HG03571 (cell line): ENCODE measurements around the gene ZCCHC7.
"Not testable (repeated sequence)": the region's sequence is repeated elsewhere in the genome, so short reads cannot be mapped to it uniquely, and the experiment has no call there.

Experiments
- ATAC-seq: cut with Tn5 transposase; IDR thresholded peaks from one replicate; pipeline ENCODE4 v1.9.1; 2021; ENCODE audit not compliant: unreplicated experiment

The ZCCHC7 gene

DNA sequence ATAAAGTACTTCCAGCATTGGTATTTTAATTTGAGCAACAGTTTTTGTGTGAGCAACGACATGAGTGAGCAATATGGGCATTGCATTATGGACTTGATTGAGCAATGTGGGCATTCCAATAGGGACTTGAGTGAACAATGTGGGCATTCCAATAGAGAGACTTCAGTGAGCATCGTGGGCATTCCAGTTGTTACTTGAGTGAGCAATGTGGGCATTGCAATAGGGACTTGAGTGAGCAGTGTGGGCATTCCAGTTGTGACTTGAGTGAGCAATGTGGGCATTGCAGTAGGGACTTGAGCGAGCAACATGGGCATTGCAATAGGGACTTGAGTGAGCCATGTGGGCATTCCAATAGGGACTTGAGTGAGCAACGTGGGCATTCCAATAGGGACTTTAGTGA, 52.2 kb downstream of the ZCCHC7 start:
- no peak for ATAC-seq

- ATAC-seq, result no peak
Observed at GRCh38 chr9:37174247-37174646, 53.9 kb downstream of the ZCCHC7 start.

- no peak for ATAC-seq
Observed at GRCh38 chr9:37178742-37179141, 58.4 kb downstream of the ZCCHC7 start.

DNA sequence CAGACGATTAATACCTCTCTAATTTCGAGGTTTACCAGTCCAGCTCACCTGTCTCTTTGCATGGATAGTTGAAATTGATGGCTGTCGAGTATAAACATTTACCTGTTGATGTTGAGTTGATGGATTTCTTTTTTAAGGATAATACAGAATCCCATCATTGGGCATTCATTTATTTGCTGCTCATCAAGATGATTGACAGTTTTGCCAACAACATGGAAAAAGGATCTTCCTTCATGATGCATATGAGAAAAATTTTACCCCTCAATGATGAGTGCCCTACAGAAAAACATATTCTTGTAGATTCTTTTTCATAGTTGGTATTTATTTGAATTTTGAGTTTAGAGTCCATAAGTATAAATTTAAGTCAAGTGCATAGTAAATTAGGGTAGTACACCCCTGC, 59.2 kb downstream of the ZCCHC7 start:
- ATAC-seq, result no peak

- no peak for ATAC-seq
Observed at GRCh38 chr9:37180138-37180537, 59.8 kb downstream of the ZCCHC7 start.

DNA sequence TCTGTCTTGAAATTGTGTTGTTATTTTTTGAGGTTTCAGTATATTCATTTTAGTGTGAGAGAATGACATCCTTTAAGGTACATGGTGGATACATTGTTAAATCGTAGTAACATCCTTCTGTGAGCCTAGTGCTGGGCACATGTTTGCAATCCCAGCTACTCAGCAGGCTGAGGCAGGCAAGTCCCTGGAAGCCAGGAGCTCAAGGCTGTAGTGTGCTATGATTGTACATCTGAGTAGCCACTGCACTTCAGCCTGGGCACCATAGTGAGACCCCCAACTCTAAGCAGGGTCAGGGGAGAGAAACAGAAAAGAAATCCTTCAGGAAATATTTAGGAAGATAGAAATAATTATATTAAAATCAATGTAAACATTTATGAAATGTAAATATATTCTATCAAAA, 62.3 kb downstream of the ZCCHC7 start:
- ATAC-seq, result no peak

GRCh38 chr9:37184905-37185867, 64.8 kb downstream of the ZCCHC7 start:
- ATAC-seq, result no peak

DNA sequence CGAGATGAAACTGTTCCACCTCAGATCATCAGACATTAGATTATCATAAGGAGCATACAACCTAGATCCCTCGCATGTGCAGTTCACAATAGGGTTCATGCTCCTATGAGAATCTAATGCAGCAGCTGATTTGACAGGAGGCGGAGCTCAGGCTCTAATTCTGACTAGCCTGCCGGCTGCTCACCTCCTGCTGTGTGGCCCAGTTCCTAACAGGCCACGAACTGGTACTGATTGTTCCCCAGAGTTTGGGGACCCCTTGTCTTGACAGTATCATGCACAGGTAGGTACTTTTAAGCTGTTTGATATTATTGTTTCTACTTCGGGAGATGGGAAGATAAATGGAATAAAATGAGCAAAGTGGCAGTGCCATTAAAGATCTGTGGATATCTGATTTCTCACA, 66.9 kb downstream of the ZCCHC7 start:
- peak; percentile 43 for ATAC-seq

DNA sequence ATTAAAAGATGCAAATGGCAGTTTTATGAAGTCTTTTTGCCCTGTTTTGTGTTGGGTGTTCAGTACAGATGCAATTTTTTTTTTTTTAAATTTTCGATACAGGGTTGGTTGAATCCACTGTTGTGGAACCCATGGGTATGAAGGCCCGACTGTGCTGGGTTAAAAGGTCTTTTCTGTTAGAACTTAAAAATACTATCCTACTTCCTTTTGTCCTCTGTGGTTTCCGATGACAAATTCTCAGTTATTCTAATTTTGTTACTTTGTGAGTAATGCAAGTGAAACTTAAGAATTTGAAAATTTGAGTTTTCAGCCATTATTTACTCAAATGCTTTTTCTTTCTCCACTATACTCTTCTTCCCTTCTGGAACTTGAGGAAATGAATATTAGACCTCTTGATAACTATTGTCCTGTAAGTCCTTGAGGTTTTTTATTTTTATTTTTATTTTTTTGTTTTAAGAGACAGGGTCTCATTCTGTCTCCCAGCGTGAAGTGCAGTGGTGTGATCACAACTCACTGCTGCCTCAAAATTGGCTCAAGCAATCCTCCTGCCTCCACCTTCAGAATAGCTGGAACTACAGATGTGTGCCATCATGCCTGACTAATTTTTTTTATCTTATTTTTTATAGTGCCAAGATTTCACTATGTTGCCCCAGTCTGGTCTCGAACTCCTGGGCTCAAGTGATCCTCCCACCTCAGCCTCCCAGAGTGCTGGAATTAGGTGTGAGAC, 67.5 kb downstream of the ZCCHC7 start:
- peak; percentile 70 for ATAC-seq

DNA sequence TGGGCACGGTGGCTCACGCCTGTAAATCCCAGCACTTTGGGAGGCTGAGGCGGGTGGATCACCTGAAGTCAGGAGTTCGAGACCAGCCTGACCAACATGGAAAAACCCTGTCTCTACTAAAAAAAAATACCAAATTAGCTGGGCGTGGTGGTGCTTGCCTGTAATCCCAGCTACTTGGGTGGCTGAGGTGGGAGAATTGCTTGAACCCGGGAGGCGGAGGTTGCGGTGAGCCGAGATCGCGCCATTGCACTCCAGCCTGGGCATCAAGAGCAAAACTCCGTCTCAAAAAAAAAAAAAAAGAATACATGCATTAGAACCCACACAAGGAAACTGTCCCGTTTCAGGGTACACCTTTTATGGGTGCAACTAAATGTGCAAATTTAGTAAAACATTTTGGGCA, 70.4 kb downstream of the ZCCHC7 start:
- not testable (repeated sequence) for ATAC-seq

- no peak for ATAC-seq
Observed at GRCh38 chr9:37191403-37192089, 71.2 kb downstream of the ZCCHC7 start.

DNA sequence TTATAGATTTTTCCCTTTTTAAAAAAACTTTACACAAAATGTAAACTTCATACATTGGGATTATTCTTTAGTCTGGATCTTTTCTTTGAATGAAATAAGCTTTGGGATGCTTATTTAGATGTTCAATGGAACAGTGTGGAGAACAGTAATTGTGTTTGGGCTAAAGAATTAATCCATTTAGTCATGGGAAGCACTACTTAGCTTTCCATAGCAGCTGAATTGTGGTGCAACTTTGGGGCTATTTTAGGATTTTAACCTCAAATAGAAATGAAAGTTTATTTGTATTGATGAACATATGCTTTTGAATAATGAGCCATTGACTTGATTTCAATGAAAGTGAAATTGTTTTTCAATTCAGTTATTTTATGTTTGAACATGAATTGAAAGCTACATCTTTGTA, 72.4 kb downstream of the ZCCHC7 start:
- no peak for ATAC-seq

DNA sequence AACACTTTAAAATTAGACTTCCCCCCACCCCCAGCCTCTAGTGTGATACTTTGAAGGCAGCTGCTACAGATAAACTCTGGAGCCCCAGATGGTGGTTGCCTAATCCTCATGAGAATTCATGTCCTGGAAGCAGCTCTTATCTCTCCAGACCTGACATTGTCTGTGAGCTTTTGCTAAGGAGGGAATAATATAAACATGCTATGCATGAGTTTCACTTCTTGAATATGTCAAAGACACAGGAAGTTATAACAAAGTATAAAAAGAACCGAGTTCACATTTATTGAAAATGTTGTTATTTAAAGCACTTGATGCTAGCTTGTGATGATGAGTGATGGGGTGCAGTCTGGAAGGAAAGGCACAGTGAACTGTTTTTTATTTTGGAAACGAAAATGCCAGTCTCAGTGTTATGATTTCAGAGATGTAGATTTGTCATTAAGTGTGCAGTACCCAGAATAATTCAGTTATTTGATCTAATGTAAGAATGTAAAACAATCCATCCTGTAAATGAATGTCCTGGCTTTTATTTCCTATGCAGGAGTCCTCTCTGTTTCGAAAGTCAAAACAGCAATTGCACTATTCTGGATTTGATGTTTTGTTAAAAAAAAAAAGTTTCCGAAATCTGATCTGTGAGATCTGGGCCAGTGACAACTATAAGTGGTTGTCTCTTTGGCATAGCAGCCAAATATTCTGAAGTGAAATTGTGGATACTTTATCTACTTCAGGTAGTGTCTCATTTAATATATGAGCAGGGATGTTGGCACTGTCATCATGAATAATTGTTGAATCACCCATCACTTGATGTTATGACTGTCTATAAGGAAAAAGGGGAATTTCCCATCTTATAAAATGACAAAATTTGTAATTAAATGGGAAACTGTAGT, 77.0 kb downstream of the ZCCHC7 start:
- peak; percentile 55 for ATAC-seq

- ATAC-seq, result no peak
Observed at GRCh38 chr9:37198039-37198729, 77.8 kb downstream of the ZCCHC7 start.

GRCh38 chr9:37198831-37199230, 78.5 kb downstream of the ZCCHC7 start:
- ATAC-seq, result no peak

DNA sequence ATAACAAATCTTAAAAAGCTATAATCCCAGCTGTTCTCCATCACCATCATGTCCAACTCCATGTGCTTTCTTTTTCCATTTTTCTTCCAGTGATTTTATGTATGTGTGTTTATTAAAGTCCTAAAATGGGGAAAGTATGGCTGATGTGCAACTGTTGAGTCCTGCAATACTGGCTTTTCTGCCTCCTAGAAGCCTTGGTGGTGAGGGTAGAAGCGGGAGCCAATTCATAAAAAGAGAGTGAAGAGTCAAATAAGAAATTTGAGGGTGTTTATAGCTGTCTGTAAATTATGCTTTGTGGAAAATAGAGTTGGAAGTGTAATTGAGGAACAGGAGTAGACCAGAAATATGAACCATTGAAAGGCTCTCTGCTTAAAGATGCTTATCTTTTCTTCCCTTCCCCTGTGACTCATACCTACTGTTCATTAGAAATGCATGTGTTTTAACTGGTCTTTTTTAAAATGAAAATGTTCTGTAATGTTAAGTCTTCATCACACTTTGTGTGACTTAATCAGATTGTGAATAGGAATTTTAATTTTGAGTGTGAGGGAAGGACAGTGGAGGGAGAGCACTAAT, 80.1 kb downstream of the ZCCHC7 start:
- no peak for ATAC-seq

GRCh38 chr9:37201581-37201980, 81.2 kb downstream of the ZCCHC7 start:
- ATAC-seq, result no peak

DNA sequence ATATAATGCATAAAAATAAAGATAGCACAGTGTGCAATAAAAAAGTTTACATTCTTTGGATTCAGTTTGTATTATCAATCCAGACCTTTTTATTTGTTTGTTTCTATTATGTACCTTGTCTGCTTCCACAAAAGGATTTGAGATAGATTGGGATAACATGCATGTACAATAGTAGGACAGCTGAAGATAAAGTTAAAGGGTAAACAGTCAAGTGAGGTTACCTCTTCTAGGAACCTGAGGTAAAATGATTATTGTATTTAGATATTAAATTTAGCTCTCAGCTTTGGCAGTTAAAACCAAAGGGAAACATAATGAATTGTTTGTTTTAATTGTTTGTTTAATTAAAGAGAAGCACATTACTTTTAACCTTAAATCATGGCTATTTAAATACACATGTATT, 81.7 kb downstream of the ZCCHC7 start:
- no peak for ATAC-seq

DNA sequence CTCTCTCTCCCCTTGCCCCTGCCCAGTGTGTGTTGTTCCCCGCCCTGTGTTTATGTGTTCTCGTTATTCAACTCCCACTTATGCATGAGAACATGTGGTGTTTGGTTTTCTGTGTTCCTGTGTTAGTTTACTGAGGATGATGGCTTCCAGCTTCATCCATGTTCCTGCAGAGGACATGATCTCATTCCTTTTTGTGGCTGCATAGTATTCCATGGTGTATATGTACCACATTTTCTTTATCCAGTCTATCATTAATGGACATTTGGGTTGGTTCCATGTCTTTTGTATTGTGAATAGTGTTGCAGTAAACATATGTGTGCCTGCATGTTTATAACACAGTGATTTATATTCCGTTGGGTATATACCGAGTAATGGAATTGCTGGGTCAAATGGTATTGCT, 83.1 kb downstream of the ZCCHC7 start:
- ATAC-seq, result not testable (repeated sequence)
